ENCODE results near the gene HIBCH. TPM values are rescaled to one million over a fixed set of nuclear protein-coding genes. Genes with fewer than 3 reads are reported as not detected.
"Not testable (repeated sequence)": the region's sequence is repeated elsewhere in the genome, so short reads cannot be mapped to it uniquely, and the experiment has no call there.

The HIBCH gene
- polyA plus RNA-seq, 1 donor = 110 TPM

- DNase-seq = no peak
These were observed 160.7 kb downstream of the HIBCH start for GRCh38 chr2:190158798-190159434.

- DNase-seq = not testable (repeated sequence)
These were observed 161.8 kb downstream of the HIBCH start for GRCh38 chr2:190157613-190158528.

- no peak for DNase-seq
These were observed 163.0 kb downstream of the HIBCH start for GRCh38 chr2:190156530-190157212.

Other genes starting within 250 kb of the HIBCH start
- 18.6 TPM for gene INPP1, start 23.8 kb upstream of the HIBCH start, polyA plus RNA-seq (ENCODE audit: insufficient read length)
- gene MFSD6, start 88.5 kb upstream of the HIBCH start, polyA plus RNA-seq (ENCODE audit: insufficient read length) = 17.7 TPM
- 14.5 TPM for gene NEMP2, start 214.9 kb upstream of the HIBCH start, polyA plus RNA-seq (ENCODE audit: insufficient read length)

Measured in left kidney (tissue), 2 donors.